GOT3 (cell line): Measurements from ENCODE around the gene GLMN.
"Not testable (repeated sequence)": the region's sequence is repeated elsewhere in the genome, so short reads cannot be mapped to it uniquely, and the experiment has no call there.

Source experiments
- DNase-seq: peaks from one replicate; lab custom pipeline; 2025; ENCODE audit warnings: mixed read lengths; lab: John Stamatoyannopoulos, UW

GLMN gene

DNA sequence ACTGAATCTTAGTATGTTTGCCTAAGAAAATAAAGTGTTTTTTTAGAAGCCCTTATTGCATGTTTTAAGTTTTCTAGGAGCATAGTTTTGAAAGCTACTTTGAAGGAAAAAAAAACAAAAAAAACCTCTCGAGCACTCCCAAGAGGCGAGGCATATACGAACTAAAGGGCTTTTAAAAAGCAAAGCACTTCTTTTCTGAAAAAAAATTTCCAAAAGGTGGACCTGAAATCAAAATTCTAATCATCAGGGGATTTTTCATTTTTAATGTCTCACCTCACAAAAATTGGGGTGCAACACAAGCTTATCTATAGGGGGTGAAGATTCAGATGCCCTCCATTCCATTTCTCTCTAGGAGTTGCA lies 594 bp downstream of the GLMN start:
- DNase-seq = no peak

DNA sequence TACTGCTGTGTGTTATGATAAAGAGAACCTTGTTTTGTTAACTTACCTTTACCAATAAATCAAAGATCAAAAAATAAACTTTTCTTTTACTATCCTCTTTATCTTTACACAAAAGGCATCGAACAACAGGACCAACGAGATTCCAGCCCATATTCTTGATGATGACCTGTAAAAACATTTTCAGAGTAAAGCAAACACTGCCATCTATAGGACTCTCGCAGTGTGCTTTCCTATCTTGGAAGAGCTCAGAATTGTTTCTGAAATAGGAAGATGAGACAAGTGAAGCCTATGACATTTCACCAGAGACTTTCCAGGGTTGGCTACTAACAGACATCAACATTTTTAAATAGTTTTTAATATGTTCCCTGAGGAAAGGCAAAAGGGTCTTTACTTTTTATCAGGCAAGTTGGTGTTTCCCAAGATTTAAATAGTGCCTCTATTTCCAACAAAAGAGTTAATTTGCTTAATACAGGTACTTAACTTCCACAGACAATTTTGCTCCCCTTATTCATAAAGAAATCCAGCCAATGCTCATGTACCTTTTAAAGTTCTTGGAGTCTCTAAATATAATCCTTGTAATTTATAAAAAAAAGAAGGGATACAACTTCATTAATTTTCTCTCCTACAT lies 7.3 kb downstream of the GLMN start:
- no peak for DNase-seq

- DNase-seq = not testable (repeated sequence)
These were observed 17.4 kb downstream of the GLMN start for GRCh38 chr1:92281411-92281810.

- DNase-seq = not testable (repeated sequence)
These were observed 19.0 kb downstream of the GLMN start for GRCh38 chr1:92279781-92280180.

DNA sequence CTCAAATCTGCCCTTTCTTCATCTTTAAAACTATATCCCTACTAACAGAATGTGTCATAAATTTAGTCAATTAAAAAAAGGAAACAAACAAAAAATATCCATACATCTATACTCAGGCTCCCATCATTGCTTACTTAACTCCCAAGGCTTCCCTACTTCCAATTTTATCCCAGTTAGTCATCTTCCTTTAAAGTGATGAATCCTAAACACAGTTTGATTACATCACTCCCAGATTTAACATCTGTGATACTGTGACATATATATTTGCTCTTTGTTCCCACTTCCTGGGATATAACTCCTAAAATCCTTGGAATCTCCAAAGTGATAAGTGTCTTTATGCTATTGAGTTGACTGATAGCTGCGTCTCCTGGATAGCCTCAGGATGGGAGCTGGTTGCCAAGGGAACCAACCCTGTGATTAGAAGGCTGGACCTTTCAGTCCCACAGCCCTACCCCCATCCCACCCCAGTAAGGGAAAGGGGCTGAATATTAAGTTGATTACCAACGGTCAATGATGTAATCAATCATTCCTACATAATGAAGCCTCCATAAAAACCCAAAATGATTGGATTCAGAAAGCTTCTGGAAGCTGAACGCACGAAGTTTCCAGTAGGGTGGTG lies 21.6 kb downstream of the GLMN start:
- no peak for DNase-seq

DNA sequence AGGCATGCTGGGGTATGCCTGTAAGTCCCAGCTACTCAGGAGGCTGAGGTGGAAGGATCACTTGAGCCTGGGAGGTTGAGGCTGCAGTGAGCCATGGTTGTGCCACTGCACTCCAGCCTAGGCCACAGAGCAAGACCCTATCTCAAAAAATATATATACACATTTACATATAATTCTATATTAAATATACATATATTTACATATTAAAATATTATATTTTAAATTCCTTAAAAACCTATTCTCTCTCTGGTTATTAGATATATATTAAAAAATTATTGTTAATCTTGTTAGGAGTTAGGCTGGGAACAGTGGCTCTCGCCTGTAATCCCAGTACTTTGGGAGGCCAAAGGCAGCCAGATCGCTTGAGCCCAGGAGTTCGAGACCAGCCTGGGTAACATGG lies 22.7 kb downstream of the GLMN start:
- DNase-seq = no peak

DNA sequence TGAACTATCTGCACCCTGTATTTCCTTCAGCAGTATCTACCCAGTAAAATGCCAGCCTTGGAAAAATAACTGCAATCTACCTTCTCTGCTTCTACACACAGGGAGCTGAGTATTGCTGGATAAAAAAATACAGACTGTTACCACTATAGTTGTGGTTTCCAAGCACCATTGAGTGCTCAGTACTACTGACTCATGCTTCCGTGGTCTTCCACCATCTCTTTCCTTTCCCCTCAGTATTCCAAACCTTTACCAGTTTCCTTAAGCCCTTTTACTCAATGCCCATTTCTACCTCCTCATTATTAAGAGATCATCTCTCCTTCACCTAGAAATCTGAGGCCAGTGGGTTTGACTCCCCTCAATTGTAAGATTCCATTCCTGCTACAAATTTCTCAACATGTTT lies 23.8 kb downstream of the GLMN start:
- no peak for DNase-seq

DNA sequence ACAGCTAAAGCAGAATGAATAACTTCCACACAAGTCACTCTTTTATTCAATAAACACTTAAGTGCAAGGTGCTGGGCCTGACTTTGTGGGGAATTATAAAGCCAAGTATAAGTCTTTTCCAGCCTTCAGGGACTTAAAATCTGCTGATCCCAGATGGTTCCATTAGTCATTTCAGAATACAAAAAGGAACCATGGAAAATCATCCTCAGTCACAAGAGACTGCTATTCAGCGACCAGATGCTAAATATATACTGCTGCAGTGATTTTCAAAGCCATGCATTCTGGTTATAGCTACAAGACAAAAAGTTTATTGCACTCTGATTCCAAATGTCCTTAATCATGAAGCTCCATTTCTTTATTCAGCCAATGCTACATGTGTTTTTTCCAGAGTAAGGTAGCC lies 25.7 kb downstream of the GLMN start:
- DNase-seq = no peak

DNA sequence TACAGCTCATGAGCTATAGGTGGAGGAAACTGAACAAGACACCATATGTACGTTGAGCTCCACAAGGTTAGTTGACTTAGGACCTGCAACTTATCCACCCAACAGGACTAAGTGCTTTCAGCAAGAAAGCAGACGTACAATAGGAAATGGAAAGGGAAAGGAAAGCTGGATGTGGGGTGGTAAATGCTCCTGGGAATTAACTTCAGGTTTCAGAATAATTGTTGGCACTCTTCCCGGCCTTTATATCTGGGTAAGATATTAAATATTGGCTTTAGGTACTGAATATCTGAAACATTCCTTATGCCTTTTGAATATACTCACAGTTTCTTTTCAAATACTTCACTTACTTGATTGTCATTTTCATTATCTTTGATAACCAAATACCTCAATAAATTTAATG lies 36.3 kb downstream of the GLMN start:
- no peak for DNase-seq

DNA sequence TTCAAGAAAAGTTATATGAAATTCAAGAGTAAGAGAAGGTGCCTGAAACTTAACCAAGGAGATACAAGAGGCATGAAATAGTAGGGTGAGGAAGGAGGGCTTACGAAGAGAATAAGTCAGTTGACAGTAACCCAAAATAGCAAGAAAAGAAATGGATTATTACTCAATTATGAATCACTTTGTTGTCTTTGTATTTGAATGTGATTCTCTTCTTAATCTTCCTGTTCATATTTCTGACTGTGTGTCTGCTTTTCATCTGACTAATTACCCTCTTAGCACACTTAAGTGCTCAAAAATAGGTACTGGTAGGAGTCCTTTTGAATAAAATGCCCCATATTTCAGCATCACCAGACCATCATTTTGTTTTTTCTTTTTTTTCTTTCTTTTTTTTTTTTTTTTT lies 39.4 kb downstream of the GLMN start:
- no peak for DNase-seq

DNA sequence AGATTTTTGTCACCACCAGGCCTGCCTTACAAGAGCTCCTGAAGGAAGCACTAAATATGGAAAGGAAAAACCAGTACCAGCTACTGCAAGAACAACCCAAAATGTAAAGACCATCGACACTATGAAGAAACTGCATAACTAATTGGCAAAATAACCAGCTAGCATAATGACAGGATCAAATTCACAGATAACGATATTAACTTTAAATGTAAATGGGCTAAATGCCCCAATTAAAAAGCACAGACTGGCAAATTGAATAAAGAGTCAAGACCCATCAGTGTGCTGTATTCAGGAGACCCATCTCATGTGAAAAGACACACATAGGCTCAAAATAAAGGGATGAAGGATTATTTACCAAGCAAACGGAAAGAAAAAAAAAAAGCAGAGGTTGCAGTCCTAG lies 44.1 kb downstream of the GLMN start:
- DNase-seq = not testable (repeated sequence)

- DNase-seq = no peak
These were observed 54.4 kb downstream of the GLMN start for GRCh38 chr1:92244376-92244775.

DNA sequence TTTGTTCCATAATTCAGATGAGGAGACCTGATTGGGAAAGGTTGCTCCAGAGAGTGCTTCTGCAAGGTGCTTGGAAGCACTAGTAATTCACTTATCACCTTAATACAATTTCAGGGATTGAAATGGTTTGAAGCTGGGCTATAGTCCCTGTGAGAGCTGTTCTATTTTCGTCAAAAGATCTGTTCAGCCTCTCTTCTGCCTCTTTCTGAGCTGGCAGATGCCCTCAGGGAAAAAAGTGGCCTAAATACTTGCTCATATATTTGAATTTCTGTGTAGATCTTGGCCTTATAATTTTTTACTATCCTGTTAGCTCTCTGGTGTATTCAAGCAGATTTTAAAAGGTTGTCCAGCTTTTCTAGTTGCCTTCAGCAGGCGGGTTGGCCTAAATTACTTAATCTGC lies 58.8 kb downstream of the GLMN start:
- DNase-seq = no peak

GRCh38 chr1:92230736-92231135 lies 68.1 kb downstream of the GLMN start:
- no peak for DNase-seq

DNA sequence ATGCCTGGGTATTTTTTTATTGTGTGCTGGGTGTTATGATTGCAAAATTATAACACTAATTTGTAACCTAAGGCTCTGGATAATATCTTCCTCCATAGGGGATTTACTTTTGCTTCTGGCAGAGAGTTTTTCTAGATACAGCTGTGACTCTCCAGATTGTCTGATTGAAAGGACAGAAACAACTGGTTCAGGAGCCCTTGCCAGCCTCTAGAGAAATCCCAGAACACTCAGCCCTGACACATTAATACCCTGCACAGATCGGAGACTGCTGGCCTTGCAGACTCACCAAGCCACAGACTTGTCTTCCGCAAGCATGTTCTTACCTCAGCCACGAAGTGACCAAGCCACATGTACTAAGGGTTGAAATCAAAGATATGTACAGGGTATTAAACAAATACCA lies 70.4 kb downstream of the GLMN start:
- DNase-seq = no peak

DNA sequence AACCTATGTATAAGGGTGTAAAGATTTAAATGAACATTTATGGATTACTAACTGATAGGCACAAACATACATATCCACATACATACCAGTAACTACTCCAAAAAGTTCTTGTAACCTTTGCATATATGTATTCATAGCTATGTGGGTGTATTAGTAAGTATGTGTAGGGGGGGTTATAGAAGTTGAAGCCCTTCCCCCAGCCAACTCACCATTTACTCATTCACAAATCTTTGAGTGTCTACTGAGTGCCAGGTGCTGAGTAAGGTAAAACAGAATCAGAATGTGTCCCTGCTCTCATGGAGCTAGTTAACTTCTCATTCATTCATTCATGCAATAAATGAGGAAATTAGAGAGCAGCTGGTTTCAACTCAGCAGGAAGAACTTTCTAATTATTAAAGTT lies 79.8 kb downstream of the GLMN start:
- DNase-seq = no peak

DNA sequence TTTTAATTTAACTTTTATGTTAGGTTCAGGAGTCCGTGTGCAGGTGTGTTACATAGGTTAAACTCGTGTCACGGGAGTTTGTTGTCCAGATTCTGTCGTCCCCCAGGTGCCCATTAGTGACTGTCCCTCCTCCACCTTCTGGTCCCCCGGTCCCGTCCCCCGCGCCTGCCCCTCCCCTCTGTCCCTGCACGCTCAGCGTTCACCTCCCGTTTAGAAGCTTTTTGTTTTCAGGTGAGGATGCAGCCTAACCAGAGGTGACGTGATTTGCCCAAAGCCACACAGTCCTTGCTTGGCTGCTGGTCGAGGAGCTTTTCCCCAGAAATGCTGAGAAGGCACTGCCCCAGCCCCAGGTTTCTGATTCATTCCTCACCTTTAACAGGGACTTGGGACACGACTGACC lies 80.2 kb downstream of the GLMN start:
- DNase-seq = no peak

DNA sequence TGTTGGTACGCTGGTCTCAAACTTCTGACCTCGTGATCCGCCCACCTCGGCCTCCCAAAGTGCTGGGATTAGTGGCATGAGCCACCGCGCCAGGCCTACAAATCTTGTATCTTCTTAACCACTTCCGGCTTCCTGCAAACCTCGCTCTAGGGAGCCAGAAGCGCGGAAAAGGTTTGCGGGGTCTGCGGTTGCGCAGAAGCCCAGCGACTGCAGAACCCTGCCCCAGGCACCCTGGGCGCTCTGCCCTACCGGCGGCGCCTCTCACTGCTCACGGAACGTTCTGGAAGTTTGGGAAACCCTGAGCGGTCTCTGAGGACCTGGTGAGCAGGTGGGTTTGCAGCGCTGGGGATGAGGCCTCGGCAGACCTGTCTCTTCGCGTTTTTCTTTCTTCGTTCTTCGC lies 81.1 kb downstream of the GLMN start, which contains the start of gene C1orf146:
Gene C1orf146, plus strand, starts transcription at position 195 of the 400 bp plus-strand sequence. CDS start 13,506 bp downstream, outside the sequence.
- DNase-seq = no peak

DNA sequence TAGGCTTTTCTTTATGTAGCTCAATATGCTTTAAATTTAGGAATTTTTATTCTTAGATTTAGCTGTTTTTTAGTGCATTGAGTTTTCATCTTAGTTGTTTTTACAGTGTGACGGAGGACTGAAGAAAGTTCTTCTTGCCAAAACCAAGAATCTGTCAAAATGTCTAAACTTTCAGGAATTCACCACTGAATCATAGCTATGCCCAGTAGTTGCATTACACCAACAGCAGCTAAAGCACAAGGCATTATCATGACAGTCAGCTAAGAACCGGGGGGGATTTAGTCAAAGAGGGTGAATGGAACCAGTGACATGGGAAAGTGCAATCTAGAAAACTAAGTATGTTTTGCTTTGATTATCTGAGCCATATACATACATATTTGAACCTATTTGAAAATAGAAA lies 87.6 kb downstream of the GLMN start:
- no peak for DNase-seq

- no peak for DNase-seq
These were observed 88.1 kb downstream of the GLMN start for GRCh38 chr1:92210701-92211100.

DNA sequence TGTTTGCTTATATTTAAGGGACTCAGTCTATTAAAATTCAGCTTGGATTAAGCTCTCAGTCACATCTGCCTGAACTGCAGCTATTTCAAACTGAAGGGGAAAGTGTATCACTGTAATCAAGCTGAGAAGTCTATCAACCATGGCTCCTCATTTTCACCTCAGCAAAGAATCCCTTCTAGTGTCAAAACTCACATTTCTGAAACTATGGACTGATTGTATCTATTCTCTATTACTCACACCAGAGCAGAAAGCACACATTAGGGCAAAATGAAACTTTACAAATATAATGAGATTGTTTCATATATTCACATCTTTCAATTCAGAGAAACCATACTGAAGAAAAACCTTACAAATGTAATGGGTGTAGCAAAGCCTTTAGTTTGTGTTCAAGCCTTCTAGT lies 95.7 kb downstream of the GLMN start:
- no peak for DNase-seq

GRCh38 chr1:92201973-92202372 lies 96.8 kb downstream of the GLMN start:
- no peak for DNase-seq
